GDM1 (cell line): ENCODE results near the gene PRKAG3.

Experiments used
- DNase-seq: peaks from one replicate; lab custom pipeline; 2025; lab: John Stamatoyannopoulos, UW

PRKAG3 gene

GRCh38 chr2:218839888-218840287, 8.3 kb upstream of the PRKAG3 start:
- DNase-seq, result no peak

- DNase-seq, result no peak
Measured at GRCh38 chr2:218839430-218839829, 7.8 kb upstream of the PRKAG3 start.

DNA sequence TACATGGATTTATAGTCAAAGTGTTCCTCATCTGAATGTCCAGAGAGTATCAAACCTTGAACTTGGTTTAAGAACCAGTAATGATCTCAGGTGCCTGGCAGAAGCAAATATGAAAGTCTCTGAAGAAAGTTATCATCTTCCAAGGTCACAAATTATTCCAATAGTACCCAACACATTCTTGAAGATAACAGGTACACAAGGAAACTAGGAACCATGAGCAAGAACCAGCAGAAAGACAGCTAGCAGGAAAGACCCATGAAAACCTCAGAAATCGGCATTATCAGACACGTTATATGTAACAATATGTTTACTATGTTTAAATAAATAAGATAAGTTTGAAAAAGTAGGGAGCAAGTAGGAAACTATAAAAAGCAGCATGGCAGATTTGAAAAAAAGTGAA, 5.9 kb upstream of the PRKAG3 start:
- DNase-seq, result no peak

DNA sequence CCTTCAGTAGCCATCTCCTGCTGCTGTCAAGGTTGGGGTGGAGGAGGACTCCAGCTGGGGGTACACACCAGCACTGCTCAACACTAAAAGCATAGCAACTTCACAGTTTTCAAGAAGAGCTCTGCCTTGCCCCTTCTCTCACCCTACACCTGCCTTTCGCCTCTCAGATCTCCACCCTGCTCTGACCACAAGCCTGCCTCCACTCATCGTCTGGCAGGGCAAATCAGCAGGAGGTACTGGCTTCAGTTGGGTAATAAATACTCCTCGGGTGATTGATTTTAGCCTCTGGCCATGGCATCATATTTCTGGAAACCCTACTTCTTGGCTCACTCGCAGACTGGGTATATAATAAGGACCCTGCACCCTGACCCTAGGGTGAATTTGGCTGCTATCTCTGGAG, 3.1 kb upstream of the PRKAG3 start:
- no peak for DNase-seq

GRCh38 chr2:218833023-218833609, 1.5 kb upstream of the PRKAG3 start:
- no peak for DNase-seq

GRCh38 chr2:218832520-218832919, 917 bp upstream of the PRKAG3 start:
- no peak for DNase-seq

- DNase-seq, result no peak
Measured at GRCh38 chr2:218832081-218832480, 478 bp upstream of the PRKAG3 start.

GRCh38 chr2:218830526-218831306, 887 bp downstream of the PRKAG3 start:
- no peak for DNase-seq

DNA sequence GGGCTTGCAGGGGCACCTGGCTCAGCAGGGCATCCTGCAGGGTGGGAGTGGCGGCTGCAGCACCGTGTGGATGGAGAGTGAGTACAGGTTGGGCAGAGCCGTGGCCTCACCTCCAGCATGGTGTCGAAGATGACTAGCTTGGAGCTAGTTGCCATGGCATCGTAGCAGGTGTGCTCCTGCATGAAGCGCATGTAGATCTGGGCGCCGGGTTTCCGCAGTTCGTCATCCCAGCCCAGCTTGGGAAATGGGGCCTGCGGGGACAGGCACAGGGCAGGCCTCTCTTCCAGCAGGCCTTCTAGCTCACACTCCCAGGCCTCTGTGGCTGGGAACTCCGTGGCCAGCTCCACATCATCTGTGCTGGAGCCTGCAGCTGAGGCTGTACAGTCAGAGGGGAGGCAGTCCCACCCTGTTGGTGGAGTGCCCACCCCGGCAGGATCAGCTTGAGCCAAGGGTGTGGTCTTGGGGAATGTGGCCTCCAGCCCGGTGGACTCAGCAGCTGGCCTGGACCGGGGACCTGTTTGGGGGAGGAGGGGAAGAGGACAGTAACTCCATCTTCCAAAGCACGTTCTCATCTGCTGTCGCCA, 1.6 kb downstream of the PRKAG3 start:
- no peak for DNase-seq

GRCh38 chr2:218828477-218828778, 3.2 kb downstream of the PRKAG3 start:
- DNase-seq, result no peak

- DNase-seq, result no peak
Measured at GRCh38 chr2:218827701-218828476, 3.7 kb downstream of the PRKAG3 start.

GRCh38 chr2:218826791-218827190, 4.8 kb downstream of the PRKAG3 start:
- DNase-seq, result no peak

DNA sequence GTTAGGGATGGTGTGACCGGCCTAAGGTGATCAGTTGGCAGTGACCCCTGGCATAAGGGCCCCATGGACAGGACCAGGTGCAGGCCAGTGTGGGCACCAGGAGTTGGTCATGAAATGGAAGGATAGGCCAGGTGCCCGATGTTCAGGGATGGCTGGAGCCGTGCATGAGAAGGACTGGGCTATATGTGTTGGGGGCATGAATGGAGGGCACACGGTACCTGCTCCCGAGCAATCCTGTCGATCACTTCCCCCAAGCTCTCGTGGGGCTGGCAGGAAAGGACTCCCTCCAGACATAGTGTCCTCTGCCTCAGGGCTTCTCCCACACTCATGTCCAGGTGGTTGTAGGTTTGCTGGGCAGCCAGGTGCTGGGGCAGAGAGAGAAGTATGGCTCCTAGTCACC, 7.6 kb downstream of the PRKAG3 start:
- no peak for DNase-seq

DNA sequence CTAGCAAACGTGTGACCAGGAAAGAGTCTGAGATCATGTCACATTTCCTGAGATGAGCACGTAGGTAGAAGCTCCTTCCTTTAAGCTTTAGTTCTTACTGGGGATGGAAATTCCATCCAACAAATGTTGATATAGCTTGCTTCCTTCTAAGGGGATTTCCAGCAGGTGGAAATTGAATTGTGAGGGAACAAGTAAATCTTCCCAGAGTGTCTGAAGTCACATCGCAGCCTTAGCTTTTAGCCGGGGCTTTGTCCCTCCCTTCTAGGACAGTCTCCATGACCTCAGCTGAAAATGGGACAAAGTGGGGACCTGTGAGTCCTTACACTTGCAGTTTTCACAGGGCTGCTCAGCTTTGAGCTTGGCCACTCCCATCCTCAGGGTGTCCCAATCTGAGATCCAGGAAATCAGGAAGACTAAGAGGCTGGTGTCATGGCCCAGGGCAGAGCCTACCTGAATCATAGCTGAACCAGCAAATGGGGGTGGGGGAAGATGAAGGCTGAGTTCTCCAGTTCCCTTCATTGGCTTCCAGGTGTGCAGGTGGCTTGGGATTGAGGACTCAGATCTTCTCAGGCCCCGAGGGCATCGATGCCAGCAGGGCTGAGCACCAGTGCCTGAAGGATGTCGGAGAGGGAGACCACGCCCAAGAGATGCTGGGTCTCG, 8.3 kb downstream of the PRKAG3 start:
- DNase-seq, result no peak

DNA sequence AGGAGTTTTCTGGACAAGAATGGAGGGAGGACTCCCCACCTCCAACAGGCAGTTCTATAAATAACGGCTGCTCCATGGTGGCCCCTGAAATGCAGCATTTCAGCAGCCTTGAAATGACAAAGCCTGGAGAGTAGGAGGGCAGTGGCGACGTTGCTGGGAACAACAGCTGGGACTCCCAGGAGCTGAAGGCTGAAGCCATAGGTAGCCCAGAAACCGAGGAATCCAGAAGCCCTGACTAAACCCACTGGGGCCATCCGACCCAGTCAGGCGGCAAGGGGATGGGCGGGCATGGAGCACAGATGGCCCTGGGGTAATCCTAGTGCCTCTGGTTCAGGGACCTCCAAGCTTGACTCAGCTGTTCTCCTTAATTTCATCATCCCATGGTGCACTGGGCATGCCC, 9.0 kb downstream of the PRKAG3 start:
- no peak for DNase-seq

- DNase-seq, result no peak
Measured at GRCh38 chr2:218821605-218822211, 9.9 kb downstream of the PRKAG3 start.

DNA sequence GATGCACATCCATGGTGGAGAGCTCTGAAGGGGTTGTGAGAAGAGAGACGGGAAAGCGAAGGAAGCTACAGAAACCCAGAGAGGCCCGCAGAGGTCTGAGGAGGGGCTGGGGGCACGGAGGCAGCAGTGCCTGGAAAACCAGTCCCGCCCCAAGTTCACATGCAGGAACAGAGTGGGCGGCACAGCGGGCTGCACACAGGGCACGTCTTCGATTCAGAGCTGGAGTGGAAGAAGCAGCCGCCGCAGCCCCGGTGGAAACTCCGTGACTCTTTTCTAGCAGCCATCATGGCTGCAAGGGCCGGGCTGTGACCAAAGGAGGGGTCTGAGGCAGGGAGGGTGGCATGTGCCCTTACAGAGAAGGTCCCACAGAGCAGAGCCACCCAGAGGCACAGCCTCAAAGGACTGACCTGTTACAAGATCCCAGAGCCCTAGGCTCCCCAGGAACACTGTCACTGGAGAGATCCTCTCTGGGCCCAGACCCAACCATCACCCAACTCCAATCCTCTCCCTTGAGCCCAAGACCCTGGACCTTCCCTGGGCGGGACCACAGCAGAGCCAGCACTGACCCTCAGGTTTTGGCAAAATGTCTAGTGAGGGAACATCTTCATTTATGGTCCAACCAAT, 10.7 kb downstream of the PRKAG3 start:
- no peak for DNase-seq

GRCh38 chr2:218819093-218819492, 12.5 kb downstream of the PRKAG3 start:
- DNase-seq, result no peak

DNA sequence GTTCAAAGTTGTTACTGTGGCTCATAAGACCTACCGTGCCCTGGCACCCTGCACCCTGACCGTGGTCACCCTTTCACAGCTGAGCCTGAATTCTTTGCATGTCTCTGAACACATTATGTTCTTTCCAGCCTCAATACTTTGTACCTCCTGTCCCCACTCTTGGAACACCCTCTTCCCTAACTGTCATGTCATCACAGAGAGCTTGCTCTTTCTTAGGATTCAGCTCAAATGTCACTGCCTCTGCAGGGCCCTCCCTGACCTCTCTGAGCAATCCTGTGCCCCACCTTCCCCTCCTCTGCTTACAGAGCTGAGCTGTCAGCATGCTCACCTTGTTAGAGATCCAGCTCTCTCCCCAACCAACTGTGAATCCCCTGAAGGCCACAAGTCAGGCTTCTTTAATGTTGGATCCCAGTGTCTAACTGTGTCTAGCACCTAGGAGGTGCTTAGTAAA, 15.0 kb downstream of the PRKAG3 start:
- no peak for DNase-seq

- no peak for DNase-seq
Measured at GRCh38 chr2:218815649-218816048, 16.0 kb downstream of the PRKAG3 start.

- DNase-seq, result no peak
Measured at GRCh38 chr2:218815244-218815637, 16.4 kb downstream of the PRKAG3 start.
